PFSK-1 (cell line): ENCODE results near the gene PRH2.

Source experiments
- FOXP2 ChIP-seq: optimal IDR thresholded peaks from 2 replicates; pipeline ENCODE3; 2011; ENCODE audit warnings: borderline replicate concordance, control low read depth, inconsistent platforms; ENCODE audit not compliant: insufficient read depth; ENCODE audit errors: extremely low read length, extremely low read depth
- POLR2AphosphoS5 ChIP-seq: IDR thresholded peaks from 2 replicates; pipeline ENCODE4 v1.6.1; 2012; ENCODE audit warnings: low read depth, mild to moderate bottlenecking, control low read depth, low read length, moderate library complexity
- SIN3A ChIP-seq: IDR thresholded peaks from 2 replicates; pipeline ENCODE4 v1.6.1; 2012; ENCODE audit warnings: mild to moderate bottlenecking, low read length, moderate library complexity, borderline replicate concordance; ENCODE audit not compliant: insufficient read depth
- TAF1 ChIP-seq: IDR thresholded peaks from 2 replicates; pipeline ENCODE4 v1.6.1; 2012; ENCODE audit warnings: low read length, control low read depth, borderline replicate concordance; ENCODE audit not compliant: insufficient read depth
- TF ChIP-seq, protein P1 (sequence below), 2 experiments: IDR thresholded peaks; 2 replicates each; pipeline versions ENCODE4 v1.6.1 to v1.8.0; 2011 to 2012; ENCODE audit warnings: low read depth in 2 of 2, low read length in 2 of 2, control low read depth in 1 of 2, inconsistent platforms in 1 of 2, mild to moderate bottlenecking in 1 of 2, moderate library complexity in 1 of 2; ENCODE audit not compliant: insufficient read depth in 1 of 2

GRCh38 chr12:10909462-10909861 lies 19.6 kb upstream of the PRH2 start, which contains the start of gene TAS2R13:
- TF ChIP-seq TAF1 (no peak), POLR2AphosphoS5 (no peak), SIN3A (no peak), FOXP2 (no peak)
- TF ChIP-seq, protein P1, sequence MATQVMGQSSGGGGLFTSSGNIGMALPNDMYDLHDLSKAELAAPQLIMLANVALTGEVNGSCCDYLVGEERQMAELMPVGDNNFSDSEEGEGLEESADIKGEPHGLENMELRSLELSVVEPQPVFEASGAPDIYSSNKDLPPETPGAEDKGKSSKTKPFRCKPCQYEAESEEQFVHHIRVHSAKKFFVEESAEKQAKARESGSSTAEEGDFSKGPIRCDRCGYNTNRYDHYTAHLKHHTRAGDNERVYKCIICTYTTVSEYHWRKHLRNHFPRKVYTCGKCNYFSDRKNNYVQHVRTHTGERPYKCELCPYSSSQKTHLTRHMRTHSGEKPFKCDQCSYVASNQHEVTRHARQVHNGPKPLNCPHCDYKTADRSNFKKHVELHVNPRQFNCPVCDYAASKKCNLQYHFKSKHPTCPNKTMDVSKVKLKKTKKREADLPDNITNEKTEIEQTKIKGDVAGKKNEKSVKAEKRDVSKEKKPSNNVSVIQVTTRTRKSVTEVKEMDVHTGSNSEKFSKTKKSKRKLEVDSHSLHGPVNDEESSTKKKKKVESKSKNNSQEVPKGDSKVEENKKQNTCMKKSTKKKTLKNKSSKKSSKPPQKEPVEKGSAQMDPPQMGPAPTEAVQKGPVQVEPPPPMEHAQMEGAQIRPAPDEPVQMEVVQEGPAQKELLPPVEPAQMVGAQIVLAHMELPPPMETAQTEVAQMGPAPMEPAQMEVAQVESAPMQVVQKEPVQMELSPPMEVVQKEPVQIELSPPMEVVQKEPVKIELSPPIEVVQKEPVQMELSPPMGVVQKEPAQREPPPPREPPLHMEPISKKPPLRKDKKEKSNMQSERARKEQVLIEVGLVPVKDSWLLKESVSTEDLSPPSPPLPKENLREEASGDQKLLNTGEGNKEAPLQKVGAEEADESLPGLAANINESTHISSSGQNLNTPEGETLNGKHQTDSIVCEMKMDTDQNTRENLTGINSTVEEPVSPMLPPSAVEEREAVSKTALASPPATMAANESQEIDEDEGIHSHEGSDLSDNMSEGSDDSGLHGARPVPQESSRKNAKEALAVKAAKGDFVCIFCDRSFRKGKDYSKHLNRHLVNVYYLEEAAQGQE (IDR thresholded peaks at IDR 0.05; ENCODE audit: insufficient read depth in 1 of 2, low read depth in 2 of 2, low read length in 2 of 2), result no peak
